ENCODE data around the gene KATNIP. TPM values are rescaled to one million over a fixed set of nuclear protein-coding genes. Genes with fewer than 3 reads are reported as not detected.

KATNIP gene
- total and polyA plus RNA-seq, 8 donors = 18.1 to 29.2 (median 21.2) TPM

GRCh38 chr16:27526180-27526579 lies 23.8 kb upstream of the KATNIP start:
- H3K27me3 ChIP-seq = no peaks in the 10 kb centered on the region
- no peak for ATAC-seq
- H3K4me1 ChIP-seq = peaks cover 0 to 4% of the 10 kb centered on the region in 2 donors
- TF ChIP-seq CTCF (IDR thresholded peaks at IDR 0.05) = no peak
- intact Hi-C loops (cut with DNase I) = no loop called here
- no peak overlapping the region for H3K27ac ChIP-seq
- H3K36me3 ChIP-seq = peaks cover 3 to 94% of the 10 kb centered on the region in 2 donors
- peaks cover 0 to 3% of the 10 kb centered on the region in 2 donors for H3K9me3 ChIP-seq
- peak in 2 of 4 donors; percentile 54 to 80 for DNase-seq
- H3K4me3 ChIP-seq = no peak overlapping the region

GRCh38 chr16:27528294-27528693 lies 21.6 kb upstream of the KATNIP start:
- Histone ChIP-seq H3K9me3 (peaks cover 0 to 3% of the 10 kb centered on the region in 2 donors), H3K4me1 (no peaks in the 10 kb centered on the region), H3K36me3 (peaks cover 3 to 100% of the 10 kb centered on the region in 2 donors), H3K27ac (no peak overlapping the region), H3K27me3 (no peaks in the 10 kb centered on the region), H3K4me3 (no peak overlapping the region)
- intact Hi-C loops (cut with DNase I) = no loop called here
- no peak for ATAC-seq
- DNase-seq = no peak
- no peak for TF ChIP-seq CTCF (IDR thresholded peaks at IDR 0.05)

- H3K36me3 ChIP-seq = peaks cover 3 to 100% of the 10 kb centered on the region in 2 donors
- DNase-seq (no peak), ATAC-seq (no peak)
- no peaks in the 10 kb centered on the region for H3K4me1 ChIP-seq
- no peak overlapping the region for H3K27ac ChIP-seq
- TF ChIP-seq CTCF (IDR thresholded peaks at IDR 0.05) = no peak
- H3K9me3 ChIP-seq = peaks cover 0 to 3% of the 10 kb centered on the region in 2 donors
- H3K4me3 ChIP-seq = no peak overlapping the region
- H3K27me3 ChIP-seq = no peaks in the 10 kb centered on the region
- intact Hi-C loops (cut with DNase I) = no loop called here
These were observed 20.0 kb upstream of the KATNIP start for GRCh38 chr16:27529962-27530361.

- Histone ChIP-seq H3K27ac (no peak overlapping the region), H3K27me3 (no peaks in the 10 kb centered on the region), H3K4me3 (no peak overlapping the region), H3K4me1 (no peaks in the 10 kb centered on the region), H3K9me3 (no peaks in the 10 kb centered on the region), H3K36me3 (peaks cover 3 to 100% of the 10 kb centered on the region in 2 donors)
- intact Hi-C loops (cut with DNase I) = no loop called here
- TF ChIP-seq CTCF (IDR thresholded peaks at IDR 0.05) = no peak
- ATAC-seq = no peak
- DNase-seq = no peak
These were observed 18.8 kb upstream of the KATNIP start for GRCh38 chr16:27531186-27531585.

GRCh38 chr16:27531826-27532800 lies 17.8 kb upstream of the KATNIP start:
- ATAC-seq (no peak), DNase-seq (no peak)
- TF ChIP-seq CTCF (IDR thresholded peaks at IDR 0.05) = no peak
- Histone ChIP-seq H3K9me3 (no peaks in the 10 kb centered on the region), H3K4me1 (no peaks in the 10 kb centered on the region), H3K27ac (no peak overlapping the region), H3K27me3 (no peaks in the 10 kb centered on the region), H3K36me3 (peaks cover 0 to 100% of the 10 kb centered on the region in 2 donors), H3K4me3 (no peak overlapping the region)
- intact Hi-C loops (cut with DNase I) = no loop called here
